HG02623 (cell line): ENCODE measurements around the gene AQP2.

Experiments
- ATAC-seq: cut with Tn5 transposase; IDR thresholded peaks from one replicate; pipeline ENCODE4 v1.9.1; 2021; ENCODE audit warnings: moderate library complexity; ENCODE audit not compliant: unreplicated experiment

The AQP2 gene

GRCh38 chr12:49954863-49955830 lies 4.6 kb downstream of the AQP2 start:
- ATAC-seq: no peak

- no peak for ATAC-seq
These were observed 5.5 kb downstream of the AQP2 start for GRCh38 chr12:49955899-49956662.

DNA sequence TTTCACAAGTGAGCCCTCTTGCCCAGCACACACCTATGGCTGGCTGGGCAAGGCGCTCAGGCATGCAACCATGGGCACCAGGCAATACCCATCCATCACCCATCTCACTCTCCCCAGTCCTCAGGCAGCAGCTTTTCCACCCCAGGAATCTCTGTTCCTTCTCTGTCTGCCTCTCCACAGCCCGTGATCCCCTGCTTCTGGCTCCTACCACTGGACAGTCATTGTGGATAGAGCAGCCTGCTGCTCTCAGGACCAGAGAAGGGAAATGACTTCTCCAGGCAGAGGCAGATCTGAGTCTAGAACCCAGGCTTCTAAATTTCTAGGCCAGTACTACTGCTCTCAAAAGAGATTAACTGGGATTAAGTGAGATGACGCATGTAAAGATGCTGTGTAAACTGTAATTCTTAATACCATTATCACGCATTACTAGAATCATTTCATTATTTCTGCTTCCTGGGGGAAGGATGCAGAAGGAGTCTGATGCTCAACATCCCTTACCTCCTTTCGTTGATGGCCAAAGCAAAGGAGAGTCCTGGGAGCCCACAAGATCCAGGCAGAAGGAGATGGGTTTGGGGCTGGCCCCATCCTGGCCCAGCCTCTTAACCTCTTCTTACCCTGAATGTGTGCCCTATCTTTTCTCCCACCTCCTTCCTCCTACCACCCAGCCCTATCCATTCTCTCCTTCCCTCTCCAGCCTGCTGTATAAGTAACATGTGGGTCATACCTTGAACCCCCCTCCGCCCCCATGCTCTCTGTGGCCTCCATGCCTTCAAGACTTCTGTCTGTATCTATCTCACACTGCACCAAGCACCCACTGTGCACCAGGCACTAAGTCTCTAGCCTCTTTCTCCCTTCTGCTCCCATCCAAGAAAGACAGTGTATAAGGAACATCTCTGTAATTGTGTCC lies 6.4 kb downstream of the AQP2 start:
- ATAC-seq: no peak

GRCh38 chr12:49957570-49957967 lies 7.0 kb downstream of the AQP2 start:
- no peak for ATAC-seq

- ATAC-seq: no peak
These were observed 9.3 kb downstream of the AQP2 start for GRCh38 chr12:49959685-49960473.

DNA sequence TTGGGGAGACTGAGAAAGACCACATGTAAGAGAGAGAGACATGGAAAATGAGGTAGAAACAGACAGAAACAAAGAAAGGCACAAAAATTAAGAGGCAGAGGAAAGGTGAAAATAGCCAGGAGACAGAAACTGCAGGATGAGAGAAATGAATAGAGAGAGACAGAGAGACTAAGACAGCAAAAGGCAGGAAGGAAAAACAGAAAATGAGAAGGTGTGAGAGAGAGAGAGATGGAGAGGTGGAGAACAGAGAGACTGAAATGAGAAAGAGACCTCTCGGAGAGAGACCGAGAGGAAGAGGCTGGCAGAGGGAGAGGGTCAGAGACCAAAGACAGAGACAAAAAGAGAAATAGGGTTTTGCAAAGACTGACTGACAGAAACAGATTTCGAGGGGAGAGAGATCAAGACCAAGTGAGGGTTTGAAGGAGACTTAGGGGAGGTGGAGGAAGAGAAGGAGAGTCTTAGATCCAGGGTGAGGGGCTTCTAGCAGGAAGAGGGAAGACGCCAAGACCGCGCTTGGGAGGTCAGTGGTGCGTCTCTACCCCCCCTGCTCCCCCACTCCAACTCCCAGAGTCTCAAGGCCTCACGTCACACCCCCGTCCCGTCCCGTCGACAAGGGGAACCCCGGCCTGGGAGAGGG lies 10.1 kb downstream of the AQP2 start:
- ATAC-seq: no peak

DNA sequence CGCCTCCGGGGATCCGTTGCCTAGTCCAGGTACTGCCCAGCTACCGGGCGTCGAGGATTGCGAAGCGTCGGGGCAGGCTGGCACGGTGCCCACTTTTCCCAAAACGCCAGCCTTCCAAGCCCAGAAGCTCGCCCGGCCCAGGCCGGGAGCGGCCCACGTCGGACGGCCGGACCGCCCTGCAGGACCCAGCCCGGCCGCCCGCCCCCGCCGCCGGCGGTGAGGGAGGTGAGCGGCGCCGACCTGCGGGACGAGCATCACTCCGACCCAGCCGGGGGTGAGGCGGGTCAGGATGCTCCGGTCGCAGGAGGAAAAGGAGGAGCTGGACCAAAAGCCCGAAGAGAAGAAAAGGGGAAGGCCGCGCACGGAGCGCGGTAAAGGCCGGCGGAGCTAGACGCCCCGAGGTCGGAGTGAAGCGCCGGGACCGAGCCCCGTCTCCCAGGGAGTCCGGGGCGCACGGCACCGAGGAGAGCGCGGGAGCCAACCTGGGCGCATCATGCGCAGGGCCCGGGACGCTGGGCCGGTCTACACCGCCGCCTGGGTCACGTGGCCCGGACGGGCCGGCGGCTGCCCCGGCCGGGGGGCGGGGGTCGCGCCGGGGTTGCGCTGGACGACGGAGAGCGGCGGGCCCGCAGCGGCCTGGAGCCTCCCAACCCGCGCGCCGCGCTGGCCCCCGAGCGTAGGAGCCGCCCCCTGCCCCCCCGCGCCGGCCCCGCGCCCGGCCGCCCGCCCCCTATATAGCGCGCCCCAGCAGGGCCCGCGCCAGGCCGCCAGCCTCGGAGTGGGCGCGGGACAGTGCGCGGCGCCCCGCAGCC lies 10.8 kb downstream of the AQP2 start, which contains the start of gene AQP5:
Gene AQP5, plus strand, starts transcription at position 762 of the 812 bp plus-strand sequence. CDS start 146 bp downstream, outside the sequence.
- ATAC-seq: no peak

DNA sequence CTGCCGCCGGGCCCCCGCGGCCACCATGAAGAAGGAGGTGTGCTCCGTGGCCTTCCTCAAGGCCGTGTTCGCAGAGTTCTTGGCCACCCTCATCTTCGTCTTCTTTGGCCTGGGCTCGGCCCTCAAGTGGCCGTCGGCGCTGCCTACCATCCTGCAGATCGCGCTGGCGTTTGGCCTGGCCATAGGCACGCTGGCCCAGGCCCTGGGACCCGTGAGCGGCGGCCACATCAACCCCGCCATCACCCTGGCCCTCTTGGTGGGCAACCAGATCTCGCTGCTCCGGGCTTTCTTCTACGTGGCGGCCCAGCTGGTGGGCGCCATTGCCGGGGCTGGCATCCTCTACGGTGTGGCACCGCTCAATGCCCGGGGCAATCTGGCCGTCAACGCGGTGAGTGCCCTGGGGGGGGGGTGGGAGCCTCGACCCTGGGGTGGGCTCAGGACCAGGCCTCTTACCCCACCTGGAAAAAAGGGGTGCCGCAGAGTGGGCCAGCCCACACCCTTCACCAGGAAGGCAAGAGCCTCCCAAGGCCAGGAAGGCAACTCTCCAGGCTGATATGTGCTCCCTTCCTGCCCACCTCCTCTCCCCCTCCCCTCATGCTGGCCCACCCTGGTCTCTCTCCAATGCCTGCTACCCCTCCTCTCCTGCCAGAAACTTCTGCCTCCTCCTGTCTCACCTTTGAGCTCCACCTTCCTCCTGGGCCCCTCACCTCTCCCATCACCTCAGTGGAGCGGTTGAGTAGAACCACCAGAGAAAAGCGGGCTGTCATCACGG lies 11.6 kb downstream of the AQP2 start:
- no peak for ATAC-seq

DNA sequence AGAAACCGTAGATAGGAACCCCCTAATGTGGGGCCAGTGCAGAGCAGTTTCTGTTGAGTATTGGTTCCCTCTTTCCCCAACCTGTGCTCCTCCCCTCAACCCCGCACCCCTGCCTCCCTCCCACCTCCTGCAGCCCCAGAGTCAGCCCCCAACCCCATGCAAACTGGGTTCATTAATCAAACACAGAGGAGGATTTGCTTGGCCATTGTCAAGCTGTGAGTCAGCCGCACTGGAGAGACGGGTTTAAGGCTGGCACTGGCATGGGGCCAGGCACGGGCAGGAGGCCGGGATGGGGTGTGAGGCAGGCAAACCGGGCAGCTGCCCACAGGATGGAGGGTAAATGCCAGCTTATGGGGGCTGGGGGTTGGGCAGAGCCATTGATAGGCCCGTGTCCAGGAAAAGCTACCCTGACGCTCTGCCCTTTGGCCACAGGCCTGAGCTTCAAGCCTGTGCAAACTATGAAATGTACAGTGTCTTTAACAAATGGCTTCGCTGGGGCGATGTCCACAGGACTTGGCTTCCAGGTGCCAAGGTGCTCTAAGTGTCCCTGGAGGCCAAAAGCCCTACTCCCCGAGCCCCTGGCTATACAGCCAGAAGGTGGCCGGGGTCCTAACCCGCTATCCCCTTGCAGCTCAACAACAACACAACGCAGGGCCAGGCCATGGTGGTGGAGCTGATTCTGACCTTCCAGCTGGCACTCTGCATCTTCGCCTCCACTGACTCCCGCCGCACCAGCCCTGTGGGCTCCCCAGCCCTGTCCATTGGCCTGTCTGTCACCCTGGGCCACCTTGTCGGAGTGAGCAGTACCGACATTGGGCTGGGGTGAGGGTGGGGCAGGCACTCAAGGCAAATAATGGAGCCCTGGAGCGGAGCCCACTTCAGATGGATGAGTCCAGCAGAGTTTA lies 12.6 kb downstream of the AQP2 start:
- ATAC-seq: no peak

- ATAC-seq: no peak
These were observed 13.7 kb downstream of the AQP2 start for GRCh38 chr12:49963976-49964815.

GRCh38 chr12:49964849-49965624 lies 14.5 kb downstream of the AQP2 start:
- ATAC-seq: no peak

DNA sequence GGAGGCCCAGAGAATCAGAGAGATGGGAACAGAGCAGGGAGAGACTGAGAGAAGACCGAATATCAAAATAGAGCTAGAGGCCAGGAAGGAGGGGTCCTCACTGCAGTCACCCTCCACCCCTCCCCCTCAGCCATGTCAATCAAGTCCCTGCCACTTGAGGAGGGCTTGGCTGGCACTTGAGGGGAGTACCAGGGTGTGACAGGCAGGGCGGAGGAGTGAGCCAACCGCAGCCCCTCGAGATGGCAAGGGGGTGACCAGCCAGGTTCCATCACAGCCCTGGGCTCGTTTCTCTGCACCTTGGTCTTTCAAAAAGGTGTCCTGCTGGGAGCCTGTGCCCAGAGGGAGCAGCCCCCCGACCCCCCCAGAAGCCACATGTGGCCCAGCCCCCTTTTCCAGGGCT lies 15.3 kb downstream of the AQP2 start:
- no peak for ATAC-seq

DNA sequence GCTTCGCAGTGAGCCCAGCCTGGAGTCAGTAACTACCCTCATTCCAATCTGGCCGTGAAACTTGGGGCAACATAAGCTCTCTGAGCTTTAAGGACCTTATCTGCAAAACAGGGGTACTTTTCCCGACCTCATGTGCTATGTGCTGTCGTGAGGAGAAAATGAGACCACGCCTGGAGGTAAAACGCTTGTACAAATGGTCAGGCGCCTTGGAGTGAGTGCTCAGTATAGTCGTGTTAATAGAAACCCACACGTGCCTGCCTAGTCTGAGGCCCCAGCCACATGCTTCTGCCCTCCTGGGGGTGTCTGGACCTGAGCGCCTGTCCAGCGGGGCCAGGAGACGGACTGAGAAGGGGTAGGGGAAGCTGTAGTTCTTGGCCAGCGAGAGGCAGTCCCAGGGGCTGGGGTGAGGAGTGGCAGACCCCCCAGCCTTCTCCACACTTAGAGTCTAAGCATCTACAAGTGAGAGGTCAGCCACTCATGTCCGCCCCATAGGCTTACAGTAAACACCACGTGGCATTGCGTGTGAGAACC lies 16.0 kb downstream of the AQP2 start:
- ATAC-seq: no peak

GRCh38 chr12:49967042-49967776 lies 16.7 kb downstream of the AQP2 start:
- ATAC-seq: no peak
